Keratinocyte (primary cell): ENCODE results near the gene CWC27. TPM values are rescaled to one million over a fixed set of nuclear protein-coding genes. Genes with fewer than 3 reads are reported as not detected.

Experiments
- DNase-seq: peaks from one replicate; pipeline ENCODE4 v3.0.0-alpha.2; 2011; ENCODE audit warnings: low read depth, missing footprints, low spot score
- FAIRE-seq: peaks from 2 replicates; lab custom pipeline; 2011; peaks lifted over from hg19 to GRCh38; lab: Jason Lieb, UNC
- H2AFZ ChIP-seq: 2 replicates; pipeline ENCODE4 v1.6.0; 2012; ENCODE audit warnings: low read length, control low read depth, inconsistent platforms; ENCODE audit not compliant: control insufficient read depth
- H3K27ac ChIP-seq: 2 replicates; pipeline ENCODE4 v1.5.1; 2011; ENCODE audit warnings: low read length; ENCODE audit not compliant: control insufficient read depth, insufficient read depth
- H3K27me3 ChIP-seq: 3 replicates; pipeline ENCODE4 v1.6.0; 2011; ENCODE audit warnings: low read length; ENCODE audit not compliant: control insufficient read depth, insufficient read depth; ENCODE audit errors: extremely low read depth
- H3K36me3 ChIP-seq, 2 experiments: 2 replicates in 1 of 2; 3 replicates in 1 of 2; pipeline ENCODE4 v1.5.1; 2011; ENCODE audit warnings: low read length in 2 of 2, mild to moderate bottlenecking in 1 of 2; ENCODE audit not compliant: control insufficient read depth in 2 of 2, insufficient read depth in 2 of 2; ENCODE audit errors: extremely low read depth in 1 of 2
- H3K4me1 ChIP-seq: 3 replicates; pipeline ENCODE4 v1.5.1; 2011; ENCODE audit warnings: low read length; ENCODE audit not compliant: control insufficient read depth, insufficient read depth; ENCODE audit errors: extremely low read depth
- H3K4me2 ChIP-seq: 3 replicates; pipeline ENCODE4 v1.6.0; 2011; ENCODE audit warnings: low read depth, low read length; ENCODE audit not compliant: control insufficient read depth, insufficient read depth; ENCODE audit errors: extremely low read depth
- H3K4me3 ChIP-seq, 3 experiments: fragments of 200-600 bp in 1 of 3; sonication (generic) in 1 of 3; 2 replicates in 2 of 3; 3 replicates in 1 of 3; pipeline ENCODE4 v1.5.1; 2011 to 2016; ENCODE audit warnings: low read length in 3 of 3, mild to moderate bottlenecking in 3 of 3, control low read depth in 2 of 3, inconsistent platforms in 1 of 3, low read depth in 1 of 3, mixed read lengths in 1 of 3, mixed run types in 1 of 3, moderate library complexity in 1 of 3; ENCODE audit not compliant: control insufficient read depth in 2 of 3, insufficient read depth in 2 of 3; ENCODE audit errors: extremely low read depth in 1 of 3
- H3K79me2 ChIP-seq: 2 replicates; pipeline ENCODE4 v1.6.0; 2012; ENCODE audit warnings: low read length; ENCODE audit not compliant: control insufficient read depth, insufficient read depth
- H3K9ac ChIP-seq: 3 replicates; pipeline ENCODE4 v1.6.0; 2011; ENCODE audit warnings: low read length; ENCODE audit not compliant: control insufficient read depth, insufficient read depth; ENCODE audit errors: extremely low read depth
- H3K9me1 ChIP-seq: 3 replicates; pipeline ENCODE4 v1.6.0; 2011; ENCODE audit warnings: low read length; ENCODE audit not compliant: control insufficient read depth, insufficient read depth; ENCODE audit errors: extremely low read depth
- H3K9me3 ChIP-seq: 2 replicates; pipeline ENCODE4 v1.5.1; 2012; ENCODE audit warnings: low read depth, low read length; ENCODE audit not compliant: control insufficient read depth
- H4K20me1 ChIP-seq: 3 replicates; pipeline ENCODE4 v1.6.0; 2011; ENCODE audit warnings: low read length; ENCODE audit not compliant: control insufficient read depth, insufficient read depth; ENCODE audit errors: extremely low read depth
- EZH2 ChIP-seq: IDR thresholded peaks from one replicate; pipeline ENCODE4 v1.6.1; 2012; ENCODE audit warnings: inconsistent platforms, mild to moderate bottlenecking, low read length, moderate library complexity
- dilution Hi-C: fragments of 300-500 bp; cut with MboI; formaldehyde crosslinking; loops from one replicate; pipeline ENCODE4 v1.7.0; 2020; ENCODE audit warnings: low sequenced_read_pairs; ENCODE audit not compliant: extremely low pct_ligation_motif_present
- polyA plus RNA-seq, 5 experiments: library from polyadenylated mRNA; depleted of rRNA in 3 of 5; stranded (reverse) in 3 of 5; stranded (forward) in 1 of 5; unstranded in 1 of 5; fragments of >200 nt; gene quantifications; 1 replicate in 1 of 5; 2 replicates in 3 of 5; 3 replicates in 1 of 5; pipeline versions ENCODE4 v1.2.1 to v1.2.3, GENCODE V29; 2011 to 2012; ENCODE audit warnings: missing spikeins in 2 of 5, low read depth in 1 of 5, low replicate concordance in 1 of 5
- TF ChIP-seq, protein P1 (sequence below), 3 experiments: IDR thresholded peaks in 1 of 3; conservative IDR thresholded peaks in 1 of 3; optimal IDR thresholded peaks in 1 of 3; 2 replicates in 2 of 3; 3 replicates in 1 of 3; pipeline versions ENCODE3 to v1.5.1; 2011; ENCODE audit warnings: low read length in 3 of 3, mild to moderate bottlenecking in 3 of 3, moderate library complexity in 2 of 3, control low read depth in 1 of 3, inconsistent platforms in 1 of 3; ENCODE audit not compliant: insufficient read depth in 2 of 3; ENCODE audit errors: extremely low read depth in 1 of 3

The CWC27 gene
- polyA plus RNA-seq, 1 donor (not counting 4 experiments of a cell fraction or from before 2014, with no cell fraction given): 31.8 TPM

DNA sequence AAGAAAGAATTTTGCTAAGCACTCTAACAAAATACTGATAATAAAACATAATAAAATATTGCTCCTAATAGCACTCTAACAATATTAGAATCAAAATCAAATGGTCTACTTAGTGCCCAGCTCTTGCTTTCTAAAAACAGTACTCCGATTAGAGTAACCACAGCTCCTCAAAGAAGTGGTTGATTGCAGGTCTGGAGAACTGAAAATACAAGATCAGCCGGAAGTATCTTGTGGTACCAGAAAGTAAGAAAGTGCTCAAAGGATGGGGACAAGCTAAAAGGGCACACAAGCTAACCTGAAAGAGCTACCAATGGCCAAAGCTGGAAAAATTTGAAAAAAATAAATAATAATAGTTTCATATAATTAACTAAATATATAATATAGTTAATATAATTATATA, 119.2 kb downstream of the CWC27 start:
- H3K27me3 ChIP-seq: no peaks in the 10 kb centered on the region
- TF ChIP-seq, protein P1, sequence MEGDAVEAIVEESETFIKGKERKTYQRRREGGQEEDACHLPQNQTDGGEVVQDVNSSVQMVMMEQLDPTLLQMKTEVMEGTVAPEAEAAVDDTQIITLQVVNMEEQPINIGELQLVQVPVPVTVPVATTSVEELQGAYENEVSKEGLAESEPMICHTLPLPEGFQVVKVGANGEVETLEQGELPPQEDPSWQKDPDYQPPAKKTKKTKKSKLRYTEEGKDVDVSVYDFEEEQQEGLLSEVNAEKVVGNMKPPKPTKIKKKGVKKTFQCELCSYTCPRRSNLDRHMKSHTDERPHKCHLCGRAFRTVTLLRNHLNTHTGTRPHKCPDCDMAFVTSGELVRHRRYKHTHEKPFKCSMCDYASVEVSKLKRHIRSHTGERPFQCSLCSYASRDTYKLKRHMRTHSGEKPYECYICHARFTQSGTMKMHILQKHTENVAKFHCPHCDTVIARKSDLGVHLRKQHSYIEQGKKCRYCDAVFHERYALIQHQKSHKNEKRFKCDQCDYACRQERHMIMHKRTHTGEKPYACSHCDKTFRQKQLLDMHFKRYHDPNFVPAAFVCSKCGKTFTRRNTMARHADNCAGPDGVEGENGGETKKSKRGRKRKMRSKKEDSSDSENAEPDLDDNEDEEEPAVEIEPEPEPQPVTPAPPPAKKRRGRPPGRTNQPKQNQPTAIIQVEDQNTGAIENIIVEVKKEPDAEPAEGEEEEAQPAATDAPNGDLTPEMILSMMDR (optimal IDR thresholded peaks at IDR 0.05 in 1 of 3, IDR thresholded peaks at IDR 0.05 in 1 of 3, conservative IDR thresholded peaks at IDR 0.05 in 1 of 3; ENCODE audit: extremely low read depth in 1 of 3, insufficient read depth in 2 of 3, low read length in 3 of 3): no peak
- TF ChIP-seq EZH2: no peak
- no peaks in the 10 kb centered on the region for H3K4me1 ChIP-seq
- FAIRE-seq: no peak
- no peak overlapping the region for H2AFZ ChIP-seq
- no peaks in the 10 kb centered on the region for H3K9me1 ChIP-seq
- H4K20me1 ChIP-seq: no peaks in the 10 kb centered on the region
- dilution Hi-C loops: no loop called here
- no peaks in the 10 kb centered on the region for H3K79me2 ChIP-seq
- DNase-seq: no peak
- no peaks in the 10 kb centered on the region for H3K9me3 ChIP-seq
- H3K27ac ChIP-seq: no peak overlapping the region
- no peak overlapping the region for H3K4me3 ChIP-seq
- no peak overlapping the region for H3K9ac ChIP-seq
- no peak overlapping the region for H3K4me2 ChIP-seq
- H3K36me3 ChIP-seq: no peaks in the 10 kb centered on the region

DNA sequence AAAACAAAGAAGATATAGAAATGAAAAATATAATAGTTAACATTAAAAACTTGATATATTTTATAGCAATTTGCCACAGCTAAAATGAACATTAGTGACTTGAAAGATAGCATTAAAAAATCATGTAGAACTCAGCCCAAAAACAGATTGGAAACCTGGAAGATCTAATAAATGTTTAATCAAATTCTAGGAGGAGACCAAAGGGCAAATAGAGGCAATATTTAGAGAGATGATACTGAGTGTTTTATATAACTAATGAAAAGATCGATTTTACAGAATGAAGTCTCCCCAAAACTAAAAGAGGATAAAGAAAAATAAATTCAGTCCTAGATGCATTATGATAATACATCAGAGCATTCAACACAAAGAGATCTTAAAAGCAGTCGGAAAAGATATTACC, 127.0 kb downstream of the CWC27 start:
- H3K4me1 ChIP-seq: no peaks in the 10 kb centered on the region
- H3K4me3 ChIP-seq: no peak overlapping the region
- H3K79me2 ChIP-seq: no peaks in the 10 kb centered on the region
- H3K36me3 ChIP-seq: no peaks in the 10 kb centered on the region
- TF ChIP-seq, protein P1 (optimal IDR thresholded peaks at IDR 0.05 in 1 of 3, IDR thresholded peaks at IDR 0.05 in 1 of 3, conservative IDR thresholded peaks at IDR 0.05 in 1 of 3; ENCODE audit: extremely low read depth in 1 of 3, insufficient read depth in 2 of 3, low read length in 3 of 3): no peak
- no peak for TF ChIP-seq EZH2
- FAIRE-seq (no peak), DNase-seq (no peak)
- no peaks in the 10 kb centered on the region for H3K9me1 ChIP-seq
- H2AFZ ChIP-seq: no peak overlapping the region
- H3K9ac ChIP-seq: no peak overlapping the region
- H3K27ac ChIP-seq: no peak overlapping the region
- no peaks in the 10 kb centered on the region for H4K20me1 ChIP-seq
- H3K27me3 ChIP-seq: no peaks in the 10 kb centered on the region
- no peak overlapping the region for H3K4me2 ChIP-seq
- dilution Hi-C loops: no loop called here
- no peaks in the 10 kb centered on the region for H3K9me3 ChIP-seq
